ENCODE results near the gene KDM2A.

DNA sequence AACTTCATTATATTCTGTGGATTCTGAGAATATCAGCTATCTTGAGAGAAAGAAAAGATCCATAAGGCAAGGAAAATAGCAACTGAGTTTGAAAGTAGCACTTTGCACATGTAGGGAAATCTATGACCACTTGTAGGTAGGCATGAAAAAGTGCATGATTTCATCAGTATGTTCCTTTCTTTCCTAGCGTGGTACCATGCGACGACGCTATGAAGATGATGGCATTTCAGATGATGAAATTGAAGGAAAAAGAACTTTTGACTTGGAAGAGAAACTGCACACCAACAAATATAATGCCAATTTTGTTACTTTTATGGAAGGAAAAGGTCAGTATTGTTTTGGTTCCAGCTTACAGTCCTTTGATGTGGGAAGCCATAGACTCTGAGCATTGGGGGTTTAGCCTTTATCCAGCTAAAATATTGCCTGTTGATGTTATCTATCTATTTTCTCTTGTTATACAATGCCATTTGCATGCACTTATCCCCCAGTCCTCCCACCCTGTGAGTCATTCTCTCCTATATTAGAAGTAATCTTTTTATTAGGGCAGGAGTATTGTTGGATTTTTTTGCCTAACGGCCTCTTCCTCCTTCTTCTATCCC lies 60.9 kb downstream of the KDM2A start:
- TF ChIP-seq, protein P1, sequence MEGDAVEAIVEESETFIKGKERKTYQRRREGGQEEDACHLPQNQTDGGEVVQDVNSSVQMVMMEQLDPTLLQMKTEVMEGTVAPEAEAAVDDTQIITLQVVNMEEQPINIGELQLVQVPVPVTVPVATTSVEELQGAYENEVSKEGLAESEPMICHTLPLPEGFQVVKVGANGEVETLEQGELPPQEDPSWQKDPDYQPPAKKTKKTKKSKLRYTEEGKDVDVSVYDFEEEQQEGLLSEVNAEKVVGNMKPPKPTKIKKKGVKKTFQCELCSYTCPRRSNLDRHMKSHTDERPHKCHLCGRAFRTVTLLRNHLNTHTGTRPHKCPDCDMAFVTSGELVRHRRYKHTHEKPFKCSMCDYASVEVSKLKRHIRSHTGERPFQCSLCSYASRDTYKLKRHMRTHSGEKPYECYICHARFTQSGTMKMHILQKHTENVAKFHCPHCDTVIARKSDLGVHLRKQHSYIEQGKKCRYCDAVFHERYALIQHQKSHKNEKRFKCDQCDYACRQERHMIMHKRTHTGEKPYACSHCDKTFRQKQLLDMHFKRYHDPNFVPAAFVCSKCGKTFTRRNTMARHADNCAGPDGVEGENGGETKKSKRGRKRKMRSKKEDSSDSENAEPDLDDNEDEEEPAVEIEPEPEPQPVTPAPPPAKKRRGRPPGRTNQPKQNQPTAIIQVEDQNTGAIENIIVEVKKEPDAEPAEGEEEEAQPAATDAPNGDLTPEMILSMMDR (IDR thresholded peaks at IDR 0.05 in 4 of 5, conservative IDR thresholded peaks at IDR 0.05 in 1 of 5), result no peak
- TF ChIP-seq POLR2A (IDR thresholded peaks at IDR 0.05), result no peak

All from gastrocnemius medialis (tissue), 4 donors.